Ishikawa (cell line): Measurements from ENCODE around the gene PCDHAC1.

Source experiments
- CEBPB ChIP-seq: IDR thresholded peaks from 2 replicates; pipeline ENCODE4 v1.6.1; 2012
- CREB1 ChIP-seq: IDR thresholded peaks from 2 replicates; pipeline ENCODE4 v1.6.1; 2012; ENCODE audit warnings: low read depth
- EGR1 ChIP-seq: IDR thresholded peaks from 2 replicates; pipeline ENCODE4 v1.6.1; 2012
- EP300 ChIP-seq: IDR thresholded peaks from 2 replicates; pipeline ENCODE4 v1.6.1; 2012; ENCODE audit warnings: borderline replicate concordance
- FOXM1 ChIP-seq: IDR thresholded peaks from 2 replicates; pipeline ENCODE4 v1.6.1; 2012; ENCODE audit warnings: low read depth, borderline replicate concordance
- NFIC ChIP-seq: IDR thresholded peaks from 2 replicates; pipeline ENCODE4 v1.6.1; 2012
- RAD21 ChIP-seq: IDR thresholded peaks from 2 replicates; pipeline ENCODE4 v1.6.1; 2012; ENCODE audit warnings: low read depth
- TAF1 ChIP-seq: IDR thresholded peaks from 2 replicates; pipeline ENCODE4 v1.6.1; 2012; ENCODE audit warnings: low read depth, mild to moderate bottlenecking
- TCF12 ChIP-seq: IDR thresholded peaks from 2 replicates; pipeline ENCODE4 v1.6.1; 2012; ENCODE audit warnings: low read depth
- TEAD4 ChIP-seq: IDR thresholded peaks from 2 replicates; pipeline ENCODE4 v1.6.1; 2012
- USF1 ChIP-seq: IDR thresholded peaks from 2 replicates; pipeline ENCODE4 v1.6.1; 2012
- YY1 ChIP-seq: IDR thresholded peaks from 2 replicates; pipeline ENCODE4 v1.6.1; 2012; ENCODE audit warnings: low read depth
- ZBTB7A ChIP-seq: IDR thresholded peaks from 2 replicates; pipeline ENCODE4 v1.6.1; 2012; ENCODE audit warnings: low read depth
- TF ChIP-seq, protein P1 (sequence below): IDR thresholded peaks from 2 replicates; pipeline ENCODE4 v1.6.1; 2012; ENCODE audit warnings: low read depth, mild to moderate bottlenecking
- TF ChIP-seq, protein P2 (sequence below): IDR thresholded peaks from 2 replicates; pipeline ENCODE4 v1.6.1; 2012

The PCDHAC1 gene

DNA sequence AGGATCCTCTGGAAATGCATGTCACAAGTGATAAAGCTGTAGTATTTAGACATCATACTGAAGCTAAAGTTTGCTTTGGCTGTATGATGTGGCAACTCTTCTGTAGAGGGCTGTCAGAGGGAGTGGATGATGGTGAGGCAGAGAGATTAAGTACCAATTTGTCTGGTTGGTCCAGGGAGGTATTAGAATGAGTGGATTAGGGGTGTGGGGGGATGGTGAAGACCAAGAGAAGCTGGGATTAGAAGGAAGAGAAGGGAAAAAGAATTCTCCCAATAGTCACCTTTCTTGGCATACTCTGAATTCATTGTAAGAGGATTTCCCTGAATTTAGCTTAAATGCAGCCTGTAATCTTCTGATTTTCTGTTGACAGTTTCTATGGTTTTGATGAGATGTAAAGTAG is 43.8 kb downstream of the PCDHAC1 start:
- TF ChIP-seq NFIC (no peak), YY1 (no peak), TEAD4 (no peak), EGR1 (no peak), FOXM1 (no peak), CREB1 (no peak), EP300 (no peak), ZBTB7A (no peak), USF1 (no peak), RAD21 (no peak), TAF1 (no peak), TCF12 (no peak), CEBPB (no peak)
- TF ChIP-seq, protein P1, sequence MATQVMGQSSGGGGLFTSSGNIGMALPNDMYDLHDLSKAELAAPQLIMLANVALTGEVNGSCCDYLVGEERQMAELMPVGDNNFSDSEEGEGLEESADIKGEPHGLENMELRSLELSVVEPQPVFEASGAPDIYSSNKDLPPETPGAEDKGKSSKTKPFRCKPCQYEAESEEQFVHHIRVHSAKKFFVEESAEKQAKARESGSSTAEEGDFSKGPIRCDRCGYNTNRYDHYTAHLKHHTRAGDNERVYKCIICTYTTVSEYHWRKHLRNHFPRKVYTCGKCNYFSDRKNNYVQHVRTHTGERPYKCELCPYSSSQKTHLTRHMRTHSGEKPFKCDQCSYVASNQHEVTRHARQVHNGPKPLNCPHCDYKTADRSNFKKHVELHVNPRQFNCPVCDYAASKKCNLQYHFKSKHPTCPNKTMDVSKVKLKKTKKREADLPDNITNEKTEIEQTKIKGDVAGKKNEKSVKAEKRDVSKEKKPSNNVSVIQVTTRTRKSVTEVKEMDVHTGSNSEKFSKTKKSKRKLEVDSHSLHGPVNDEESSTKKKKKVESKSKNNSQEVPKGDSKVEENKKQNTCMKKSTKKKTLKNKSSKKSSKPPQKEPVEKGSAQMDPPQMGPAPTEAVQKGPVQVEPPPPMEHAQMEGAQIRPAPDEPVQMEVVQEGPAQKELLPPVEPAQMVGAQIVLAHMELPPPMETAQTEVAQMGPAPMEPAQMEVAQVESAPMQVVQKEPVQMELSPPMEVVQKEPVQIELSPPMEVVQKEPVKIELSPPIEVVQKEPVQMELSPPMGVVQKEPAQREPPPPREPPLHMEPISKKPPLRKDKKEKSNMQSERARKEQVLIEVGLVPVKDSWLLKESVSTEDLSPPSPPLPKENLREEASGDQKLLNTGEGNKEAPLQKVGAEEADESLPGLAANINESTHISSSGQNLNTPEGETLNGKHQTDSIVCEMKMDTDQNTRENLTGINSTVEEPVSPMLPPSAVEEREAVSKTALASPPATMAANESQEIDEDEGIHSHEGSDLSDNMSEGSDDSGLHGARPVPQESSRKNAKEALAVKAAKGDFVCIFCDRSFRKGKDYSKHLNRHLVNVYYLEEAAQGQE = no peak
- TF ChIP-seq, protein P2, sequence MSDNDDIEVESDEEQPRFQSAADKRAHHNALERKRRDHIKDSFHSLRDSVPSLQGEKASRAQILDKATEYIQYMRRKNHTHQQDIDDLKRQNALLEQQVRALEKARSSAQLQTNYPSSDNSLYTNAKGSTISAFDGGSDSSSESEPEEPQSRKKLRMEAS = no peak

DNA sequence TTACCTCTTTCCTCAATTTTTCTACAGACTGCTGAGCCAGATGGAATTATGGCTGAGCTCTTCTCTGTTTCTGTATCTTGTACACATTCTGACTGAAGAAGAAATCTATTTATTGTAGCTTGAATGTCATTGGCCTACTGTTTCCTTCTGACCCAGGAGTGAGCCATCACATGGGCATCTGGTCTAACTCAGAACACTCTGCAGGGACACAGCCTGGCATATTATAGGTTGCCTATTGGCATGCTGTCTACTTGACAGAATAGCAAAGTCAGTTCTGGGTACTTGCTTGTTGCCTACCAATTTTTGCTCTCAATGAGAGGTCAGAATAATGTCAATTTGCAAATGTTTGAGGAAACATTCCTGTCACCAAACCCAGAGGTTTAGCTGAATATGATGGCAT is 47.5 kb downstream of the PCDHAC1 start:
- TF ChIP-seq RAD21 = no peak
- no peak for TF ChIP-seq CEBPB
- TF ChIP-seq EP300 = no peak
- TF ChIP-seq, protein P2 = no peak
- TF ChIP-seq TCF12 = no peak
- TF ChIP-seq, protein P1 = no peak
- no peak for TF ChIP-seq CREB1
- no peak for TF ChIP-seq USF1
- no peak for TF ChIP-seq EGR1
- no peak for TF ChIP-seq TAF1
- no peak for TF ChIP-seq TEAD4
- TF ChIP-seq FOXM1 = no peak

DNA sequence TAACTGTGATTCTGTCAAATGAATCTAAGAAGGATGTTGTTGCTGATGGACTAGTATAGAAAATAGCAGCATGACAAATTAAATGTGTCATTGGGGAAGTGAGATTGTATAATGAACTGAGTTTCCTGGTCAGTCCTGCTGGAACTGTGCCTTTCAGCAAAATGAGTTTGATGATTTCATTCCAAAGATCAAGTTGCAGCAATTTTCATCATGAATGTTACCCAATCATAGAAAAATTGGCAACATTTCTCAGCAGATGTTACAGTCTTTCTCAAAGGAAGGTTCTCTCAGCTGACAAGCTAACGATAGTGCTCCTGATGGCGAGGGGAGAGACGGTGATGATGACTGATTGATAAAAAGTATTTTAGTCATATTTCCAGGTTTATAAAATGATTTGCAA is 50.9 kb downstream of the PCDHAC1 start:
- TF ChIP-seq TEAD4 (no peak), CREB1 (no peak), ZBTB7A (no peak), CEBPB (no peak), NFIC (no peak)
- TF ChIP-seq, protein P1 = no peak

DNA sequence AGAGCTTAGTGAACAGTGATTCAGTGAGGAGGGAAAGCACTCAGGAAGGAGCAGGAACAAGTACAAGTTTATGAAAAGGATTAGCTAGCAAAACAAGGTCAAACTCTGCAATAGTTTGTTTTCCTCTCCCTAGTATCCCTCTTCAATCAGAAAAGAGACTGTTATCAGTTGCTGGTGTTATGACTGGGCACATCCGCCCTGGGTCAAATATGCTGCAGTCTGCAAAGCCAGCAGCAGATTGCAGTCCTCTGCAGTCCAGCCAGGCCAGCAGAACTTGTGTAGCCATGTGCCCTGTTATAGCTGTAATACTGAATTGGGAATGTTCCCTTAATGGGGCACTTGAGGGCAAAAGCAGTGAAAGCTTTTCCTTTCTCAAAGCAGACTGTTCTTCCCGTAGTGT is 52.2 kb downstream of the PCDHAC1 start:
- no peak for TF ChIP-seq TAF1
- TF ChIP-seq USF1 = no peak
- no peak for TF ChIP-seq RAD21
- no peak for TF ChIP-seq NFIC
- no peak for TF ChIP-seq CREB1
- TF ChIP-seq ZBTB7A = no peak
- TF ChIP-seq TEAD4 = no peak
- TF ChIP-seq, protein P2 = no peak
- TF ChIP-seq EP300 = no peak
- TF ChIP-seq FOXM1 = no peak
- TF ChIP-seq, protein P1 = no peak
- no peak for TF ChIP-seq TCF12
- TF ChIP-seq CEBPB = no peak
- TF ChIP-seq EGR1 = no peak
- TF ChIP-seq YY1 = no peak
